ENCODE results near the gene CLASP1. TPM values are rescaled to one million over a fixed set of nuclear protein-coding genes. Genes with fewer than 3 reads are reported as not detected.

The CLASP1 gene
- total RNA-seq, 2 experiments from 2014 or later, result 64.6 to 66.5 TPM

- Mint-ChIP-seq H3K27ac (no peak overlapping the region), H3K4me3 (no peak overlapping the region), H3K9me3 (no peaks in the 10 kb centered on the region), H3K4me1 (peaks cover 5% of the 10 kb centered on the region), H3K36me3 (ENCODE audit: low read depth) (peaks cover 48% of the 10 kb centered on the region), H3K27me3 (no peaks in the 10 kb centered on the region)
- ChIA-PET CTCF (interaction anchor here (2.2 kb wide), 1 partner anchor 9 kb away, joined by 7 read pairs; the partner anchor contains the start of gene RNU4ATAC), POLR2A (interaction anchor here (1.6 kb wide), 1 partner anchor 10 kb away, joined by 14 read pairs; the partner anchor contains the start of gene RNU4ATAC)
- no peak for DNase-seq
These were observed 128.6 kb downstream of the CLASP1 start for GRCh38 chr2:121520641-121520994.

- H3K9me3 Mint-ChIP-seq, result no peaks in the 10 kb centered on the region
- H3K4me3 Mint-ChIP-seq, result no peak overlapping the region
- no peak for DNase-seq
- no peak overlapping the region for H3K27ac Mint-ChIP-seq
- no peaks in the 10 kb centered on the region for H3K27me3 Mint-ChIP-seq
- CTCF ChIA-PET, result interaction anchor here (2.2 kb wide), 1 partner anchor 10 kb away, joined by 7 read pairs; the partner anchor contains the start of gene RNU4ATAC
- H3K4me1 Mint-ChIP-seq, result peaks cover 6% of the 10 kb centered on the region
- H3K36me3 Mint-ChIP-seq (ENCODE audit: low read depth), result peaks cover 51% of the 10 kb centered on the region
- POLR2A ChIA-PET, result interaction anchor here (4.2 kb wide), 1 partner anchor 11 kb away, joined by 19 read pairs; the partner anchor contains the start of gene RNU4ATAC
These were observed 129.3 kb downstream of the CLASP1 start for GRCh38 chr2:121519732-121520640.

GRCh38 chr2:121519153-121519552, 130.1 kb downstream of the CLASP1 start:
- CTCF ChIA-PET, result no interaction called here

GRCh38 chr2:121513597-121514333, 135.5 kb downstream of the CLASP1 start:
- H3K27me3 Mint-ChIP-seq, result no peaks in the 10 kb centered on the region
- peaks cover 7% of the 10 kb centered on the region for H3K4me1 Mint-ChIP-seq
- H3K4me3 Mint-ChIP-seq, result no peak overlapping the region
- H3K27ac Mint-ChIP-seq, result peak overlapping the region; percentile 13
- peaks cover 56% of the 10 kb centered on the region for H3K36me3 Mint-ChIP-seq (ENCODE audit: low read depth)
- ChIA-PET CTCF (interaction anchor here (0.6 kb wide), 1 partner anchor 83 kb away, joined by 3 read pairs; no protein-coding TSS in a partner anchor), POLR2A (interaction anchor here (1.0 kb wide), 1 partner anchor 17 kb away, joined by 4 read pairs; the partner anchor contains the start of gene RNU4ATAC)
- H3K9me3 Mint-ChIP-seq, result no peaks in the 10 kb centered on the region
- no peak for DNase-seq

More at GRCh38 chr2:121519153-121519552, 130.1 kb downstream of the CLASP1 start:
- peaks cover 55% of the 10 kb centered on the region for H3K36me3 Mint-ChIP-seq (ENCODE audit: low read depth)
- POLR2A ChIA-PET, result interaction anchor here (1.0 to 4.2 kb wide), 3 partner anchors 9 to 217 kb away, joined by 4 to 19 read pairs (median 4); partner anchors contain the start of genes NIFK and RNU4ATAC
- peaks cover 10% of the 10 kb centered on the region for H3K4me1 Mint-ChIP-seq
- DNase-seq, result no peak
- no peak overlapping the region for H3K4me3 Mint-ChIP-seq
- no peaks in the 10 kb centered on the region for H3K9me3 Mint-ChIP-seq
- H3K27ac Mint-ChIP-seq, result no peak overlapping the region
- no peaks in the 10 kb centered on the region for H3K27me3 Mint-ChIP-seq

GRCh38 chr2:121510857-121511256, 138.4 kb downstream of the CLASP1 start:
- Mint-ChIP-seq H3K27me3 (no peaks in the 10 kb centered on the region), H3K4me1 (peaks cover 12% of the 10 kb centered on the region), H3K4me3 (no peak overlapping the region), H3K27ac (no peak overlapping the region), H3K36me3 (ENCODE audit: low read depth) (peaks cover 68% of the 10 kb centered on the region), H3K9me3 (no peaks in the 10 kb centered on the region)
- ChIA-PET CTCF (no interaction called here), POLR2A (interaction anchor here (1.6 kb wide), 1 partner anchor 20 kb away, joined by 8 read pairs; the partner anchor contains the start of gene RNU4ATAC)
- DNase-seq, result no peak

- H3K36me3 Mint-ChIP-seq (ENCODE audit: low read depth), result peaks cover 59% of the 10 kb centered on the region
- no peaks in the 10 kb centered on the region for H3K27me3 Mint-ChIP-seq
- H3K4me1 Mint-ChIP-seq, result peaks cover 13% of the 10 kb centered on the region
- H3K4me3 Mint-ChIP-seq, result no peak overlapping the region
- H3K9me3 Mint-ChIP-seq, result no peaks in the 10 kb centered on the region
- ChIA-PET POLR2A (interaction anchor here (1.0 kb wide), 1 partner anchor 24 kb away, joined by 5 read pairs; the partner anchor contains the start of gene RNU4ATAC), CTCF (no interaction called here)
- H3K27ac Mint-ChIP-seq, result no peak overlapping the region
- DNase-seq, result no peak
These were observed 142.6 kb downstream of the CLASP1 start for GRCh38 chr2:121506621-121507020.

- Mint-ChIP-seq H3K27me3 (no peaks in the 10 kb centered on the region), H3K4me1 (peaks cover 15% of the 10 kb centered on the region), H3K4me3 (no peak overlapping the region), H3K9me3 (no peaks in the 10 kb centered on the region), H3K27ac (no peak overlapping the region), H3K36me3 (ENCODE audit: low read depth) (peaks cover 60% of the 10 kb centered on the region)
- CTCF ChIA-PET, result no interaction called here
- POLR2A ChIA-PET, result interaction anchor here (1.0 kb wide), 1 partner anchor 25 kb away, joined by 5 read pairs; the partner anchor contains the start of gene RNU4ATAC
- no peak for DNase-seq
These were observed 143.2 kb downstream of the CLASP1 start for GRCh38 chr2:121505986-121506586.

GRCh38 chr2:121505005-121505404, 144.3 kb downstream of the CLASP1 start:
- Mint-ChIP-seq H3K36me3 (ENCODE audit: low read depth) (peaks cover 60% of the 10 kb centered on the region), H3K4me1 (peaks cover 16% of the 10 kb centered on the region), H3K27ac (no peak overlapping the region), H3K4me3 (no peak overlapping the region), H3K9me3 (no peaks in the 10 kb centered on the region), H3K27me3 (no peaks in the 10 kb centered on the region)
- no peak for DNase-seq
- CTCF ChIA-PET, result no interaction called here
- POLR2A ChIA-PET, result no interaction called here

GRCh38 chr2:121504316-121504715, 144.9 kb downstream of the CLASP1 start:
- Mint-ChIP-seq H3K4me1 (peaks cover 16% of the 10 kb centered on the region), H3K27ac (no peak overlapping the region), H3K4me3 (no peak overlapping the region), H3K27me3 (no peaks in the 10 kb centered on the region), H3K9me3 (peaks cover 2% of the 10 kb centered on the region), H3K36me3 (ENCODE audit: low read depth) (peaks cover 63% of the 10 kb centered on the region)
- DNase-seq, result no peak
- ChIA-PET POLR2A (interaction anchor here (0.9 to 1.4 kb wide), 2 partner anchors 26 to 93 kb away, joined by 3 to 4 read pairs; partner anchors contain the start of gene RNU4ATAC), CTCF (no interaction called here)

GRCh38 chr2:121502781-121503180, 146.5 kb downstream of the CLASP1 start:
- peaks cover 65% of the 10 kb centered on the region for H3K36me3 Mint-ChIP-seq (ENCODE audit: low read depth)
- H3K27me3 Mint-ChIP-seq, result no peaks in the 10 kb centered on the region
- H3K4me3 Mint-ChIP-seq, result no peak overlapping the region
- CTCF ChIA-PET, result no interaction called here
- peaks cover 16% of the 10 kb centered on the region for H3K4me1 Mint-ChIP-seq
- H3K9me3 Mint-ChIP-seq, result peaks cover 2% of the 10 kb centered on the region
- POLR2A ChIA-PET, result interaction anchor here (1.4 kb wide), 1 partner anchor 28 kb away, joined by 4 read pairs; the partner anchor contains the start of gene RNU4ATAC
- no peak overlapping the region for H3K27ac Mint-ChIP-seq
- DNase-seq, result no peak

GRCh38 chr2:121502246-121502645, 147.0 kb downstream of the CLASP1 start:
- Mint-ChIP-seq H3K36me3 (ENCODE audit: low read depth) (peaks cover 60% of the 10 kb centered on the region), H3K27me3 (no peaks in the 10 kb centered on the region), H3K4me1 (peaks cover 16% of the 10 kb centered on the region), H3K9me3 (peaks cover 2% of the 10 kb centered on the region), H3K4me3 (no peak overlapping the region), H3K27ac (no peak overlapping the region)
- DNase-seq, result no peak
- ChIA-PET CTCF (no interaction called here), POLR2A (no interaction called here)

GRCh38 chr2:121501554-121501953, 147.7 kb downstream of the CLASP1 start:
- peaks cover 55% of the 10 kb centered on the region for H3K36me3 Mint-ChIP-seq (ENCODE audit: low read depth)
- ChIA-PET POLR2A (interaction anchor here (0.6 to 1.2 kb wide), 2 partner anchors 29 to 232 kb away, joined by 3 to 4 read pairs; partner anchors contain the start of gene RNU4ATAC), CTCF (no interaction called here)
- H3K4me1 Mint-ChIP-seq, result peaks cover 16% of the 10 kb centered on the region
- H3K27me3 Mint-ChIP-seq, result no peaks in the 10 kb centered on the region
- no peak for DNase-seq
- H3K9me3 Mint-ChIP-seq, result peaks cover 2% of the 10 kb centered on the region
- H3K27ac Mint-ChIP-seq, result no peak overlapping the region
- H3K4me3 Mint-ChIP-seq, result no peak overlapping the region

Data from activated CD4-positive, alpha-beta memory T cell treated with anti-CD3 and anti-CD28 coated beads, Interleukin-2, amount 10 ng/mL, durations not matched to agents 7 days and 5 days (primary cell).